Tibial nerve (tissue), 3 donors: ENCODE measurements around the gene MAP3K4.

Experiments used
- CTCF ChIP-seq, 5 experiments: fragments of 200-600 bp in 3 of 5; fragments of 450-650 bp in 2 of 5; sonication (generic) in 3 of 5; IDR thresholded peaks; one replicate each; pipeline ENCODE4 v1.5.1; 2016 to 2019; ENCODE audit warnings: antibody characterized with exemption in 5 of 5, mild to moderate bottlenecking in 3 of 5, moderate library complexity in 2 of 5
- POLR2A ChIP-seq, 2 donors: fragments of 450-650 bp; IDR thresholded peaks; one replicate each; pipeline ENCODE4 v1.6.1; 2017; ENCODE audit warnings: antibody characterized with exemption in 2 of 2, mild to moderate bottlenecking in 2 of 2, moderate library complexity in 2 of 2

- TF ChIP-seq CTCF (IDR thresholded peaks at IDR 0.05) (no peak), POLR2A (IDR thresholded peaks at IDR 0.05) (no peak)
Measured at GRCh38 chr6:161029195-161029809, 37.7 kb downstream of the MAP3K4 start.
